Measurements from ENCODE around the gene MT1M.

DNA sequence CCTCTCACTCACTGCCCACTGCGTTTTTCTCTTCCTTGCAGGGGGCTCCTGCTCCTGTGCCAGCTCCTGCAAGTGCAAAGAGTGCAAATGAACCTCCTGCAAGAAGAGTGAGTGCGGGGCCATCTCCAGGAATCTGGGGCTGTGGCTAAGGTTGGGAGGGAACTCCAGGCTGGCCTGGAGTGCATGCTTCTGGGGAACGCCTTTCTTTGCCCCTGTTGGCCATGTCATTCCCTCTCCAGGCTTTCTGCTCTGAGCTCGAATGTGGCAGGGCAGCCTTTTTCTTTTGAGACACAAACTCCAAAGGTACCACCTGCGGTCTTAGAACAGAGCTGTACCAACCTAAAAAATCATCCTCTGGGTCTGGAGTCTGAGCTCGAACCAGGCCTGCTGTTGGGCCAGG is 14.3 kb upstream of the MT1M start:
- TF ChIP-seq, protein P1, sequence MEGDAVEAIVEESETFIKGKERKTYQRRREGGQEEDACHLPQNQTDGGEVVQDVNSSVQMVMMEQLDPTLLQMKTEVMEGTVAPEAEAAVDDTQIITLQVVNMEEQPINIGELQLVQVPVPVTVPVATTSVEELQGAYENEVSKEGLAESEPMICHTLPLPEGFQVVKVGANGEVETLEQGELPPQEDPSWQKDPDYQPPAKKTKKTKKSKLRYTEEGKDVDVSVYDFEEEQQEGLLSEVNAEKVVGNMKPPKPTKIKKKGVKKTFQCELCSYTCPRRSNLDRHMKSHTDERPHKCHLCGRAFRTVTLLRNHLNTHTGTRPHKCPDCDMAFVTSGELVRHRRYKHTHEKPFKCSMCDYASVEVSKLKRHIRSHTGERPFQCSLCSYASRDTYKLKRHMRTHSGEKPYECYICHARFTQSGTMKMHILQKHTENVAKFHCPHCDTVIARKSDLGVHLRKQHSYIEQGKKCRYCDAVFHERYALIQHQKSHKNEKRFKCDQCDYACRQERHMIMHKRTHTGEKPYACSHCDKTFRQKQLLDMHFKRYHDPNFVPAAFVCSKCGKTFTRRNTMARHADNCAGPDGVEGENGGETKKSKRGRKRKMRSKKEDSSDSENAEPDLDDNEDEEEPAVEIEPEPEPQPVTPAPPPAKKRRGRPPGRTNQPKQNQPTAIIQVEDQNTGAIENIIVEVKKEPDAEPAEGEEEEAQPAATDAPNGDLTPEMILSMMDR (IDR thresholded peaks at IDR 0.05) = no peak
- TF ChIP-seq POLR2A (IDR thresholded peaks at IDR 0.05) (no peak), POLR2AphosphoS5 (IDR thresholded peaks at IDR 0.05) (no peak)
